Ectodermal cell (in vitro differentiated cells): ENCODE results near the gene NYAP1.
"Not testable (repeated sequence)": the region's sequence is repeated elsewhere in the genome, so short reads cannot be mapped to it uniquely, and the experiment has no call there.

ENCODE experiments used
- H3K27ac ChIP-seq: 2 replicates; pipeline ENCODE4 v1.7.0; 2013; ENCODE audit warnings: mild to moderate bottlenecking, low read depth, low read length; ENCODE audit not compliant: insufficient read depth, poor library complexity, severe bottlenecking
- H3K27me3 ChIP-seq: 2 replicates; pipeline ENCODE4 v1.7.0; 2013; ENCODE audit warnings: mild to moderate bottlenecking, low read length; ENCODE audit not compliant: insufficient read depth, control insufficient read depth, poor library complexity, severe bottlenecking
- H3K36me3 ChIP-seq: one replicate; pipeline ENCODE4 v1.7.0; 2013; ENCODE audit warnings: low read length; ENCODE audit not compliant: control insufficient read depth, insufficient read depth
- H3K4me1 ChIP-seq: one replicate; pipeline ENCODE4 v1.7.0; 2013; ENCODE audit warnings: low read length; ENCODE audit not compliant: control insufficient read depth, insufficient read depth
- H3K4me3 ChIP-seq: 2 replicates; pipeline ENCODE4 v1.7.0; 2013; ENCODE audit warnings: low read depth, low read length, control low read depth; ENCODE audit not compliant: insufficient read depth
- H3K9me3 ChIP-seq: 2 replicates; pipeline ENCODE4 v1.7.0; 2013; ENCODE audit warnings: mild to moderate bottlenecking, low read length, moderate library complexity; ENCODE audit not compliant: control insufficient read depth
- WGBS, 2 experiments: methylation state at CpG; one replicate each; pipeline ENCODE4 v1.1.7; 2013; ENCODE audit warnings: missing lambda C conversion rate in 2 of 2; 5-methylcytosine and 5-hydroxymethylcytosine counted together

Gene NYAP1

GRCh38 chr7:100443096-100443840 lies 40.5 kb upstream of the NYAP1 start:
- no peaks in the 10 kb centered on the region for H3K36me3 ChIP-seq
- 92 to 94% methylated on average over 9 of the region's 9 CpGs for WGBS, 2 experiments
- no peaks in the 10 kb centered on the region for H3K9me3 ChIP-seq
- peaks cover 3% of the 10 kb centered on the region for H3K4me1 ChIP-seq
- H3K27me3 ChIP-seq, result no peaks in the 10 kb centered on the region
- no peak overlapping the region for H3K4me3 ChIP-seq
- H3K27ac ChIP-seq, result no peak overlapping the region

- H3K4me1 ChIP-seq, result peaks cover 3% of the 10 kb centered on the region
- 66 to 70% methylated on average over 14 of the region's 14 CpGs for WGBS, 2 experiments
- H3K27me3 ChIP-seq, result no peaks in the 10 kb centered on the region
- no peaks in the 10 kb centered on the region for H3K9me3 ChIP-seq
- H3K36me3 ChIP-seq, result no peaks in the 10 kb centered on the region
- H3K27ac ChIP-seq, result no peak overlapping the region
- H3K4me3 ChIP-seq, result no peak overlapping the region
Measured at GRCh38 chr7:100444311-100445278, 39.1 kb upstream of the NYAP1 start.

DNA sequence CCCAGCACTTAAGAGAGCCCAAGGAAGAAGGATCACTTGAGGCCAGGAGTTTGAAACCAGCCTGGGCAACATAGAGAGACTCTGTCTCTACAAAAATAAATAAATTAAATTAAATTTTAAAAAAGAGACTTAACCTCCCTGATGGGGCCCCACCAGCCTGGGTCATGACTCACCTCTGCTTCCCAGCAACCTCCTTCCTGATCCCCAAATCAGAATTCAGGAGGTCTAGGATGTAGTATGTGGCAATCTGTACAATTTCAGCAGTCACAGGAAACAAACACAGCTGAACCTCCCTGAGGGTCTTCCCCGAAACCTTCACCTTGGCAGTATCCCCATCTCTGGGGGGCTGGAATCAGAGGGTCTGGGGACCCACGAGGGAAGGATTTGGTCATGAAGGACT lies 37.7 kb upstream of the NYAP1 start:
- H3K4me1 ChIP-seq, result peaks cover 3% of the 10 kb centered on the region
- H3K36me3 ChIP-seq, result no peaks in the 10 kb centered on the region
- H3K9me3 ChIP-seq, result no peaks in the 10 kb centered on the region
- WGBS, 2 experiments, result 90 to 92% methylated on average over 2 of the region's 2 CpGs
- H3K27ac ChIP-seq, result no peak overlapping the region
- no peaks in the 10 kb centered on the region for H3K27me3 ChIP-seq
- no peak overlapping the region for H3K4me3 ChIP-seq

DNA sequence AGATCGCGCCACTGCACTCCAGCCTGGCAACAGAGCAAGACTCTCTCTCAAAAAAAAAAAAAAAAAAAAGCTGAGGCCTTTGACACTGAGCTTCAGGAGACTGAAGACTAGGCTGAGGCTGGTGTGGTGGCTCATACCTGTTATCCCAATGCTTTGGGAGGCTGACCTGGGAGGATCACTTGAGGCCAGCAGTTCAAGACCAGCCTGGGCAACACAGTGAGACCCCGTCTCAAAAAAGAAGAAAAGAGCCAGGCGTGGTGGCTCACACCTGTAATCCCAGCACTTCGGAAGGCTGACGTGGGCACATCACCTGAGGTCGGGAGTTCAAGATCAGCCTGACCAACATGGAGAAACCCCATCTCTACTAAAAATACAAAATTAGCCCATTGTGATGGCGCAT lies 36.4 kb upstream of the NYAP1 start:
- 80 to 89% methylated on average over 8 of the region's 8 CpGs for WGBS, 2 experiments
- not testable (repeated sequence) for H3K9me3 ChIP-seq, H3K4me1 ChIP-seq, H3K27ac ChIP-seq, H3K36me3 ChIP-seq, H3K27me3 ChIP-seq, H3K4me3 ChIP-seq

DNA sequence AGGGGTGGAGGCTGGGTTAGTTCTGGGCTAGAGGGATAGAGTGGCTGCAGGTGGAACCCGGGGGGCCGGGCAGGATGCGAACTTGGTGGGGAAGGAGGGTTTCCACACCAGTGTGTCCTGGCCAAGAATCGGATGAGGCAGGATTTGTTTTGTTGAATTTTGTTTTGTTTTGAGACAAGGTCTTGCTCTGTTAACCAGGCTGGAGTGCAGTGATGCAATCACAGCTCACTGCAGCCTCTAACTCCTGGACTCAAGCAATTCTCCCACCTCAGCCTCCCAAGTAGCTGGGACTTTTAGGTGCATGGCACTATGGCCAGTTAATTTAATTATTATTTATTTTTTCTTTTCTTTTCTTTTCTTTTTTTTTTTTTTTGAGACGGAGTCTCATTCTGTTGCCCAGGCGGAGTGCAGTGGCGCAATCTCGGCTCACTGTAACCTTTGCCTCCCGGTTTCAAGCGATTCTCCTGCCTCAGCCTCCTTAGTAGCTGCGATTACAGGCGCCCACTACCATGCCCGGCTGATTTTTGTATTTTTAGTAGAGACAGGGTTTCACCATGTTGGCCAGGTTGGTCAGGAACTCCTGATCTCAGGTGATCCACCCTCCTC lies 34.4 kb upstream of the NYAP1 start:
- H3K27ac ChIP-seq, result no peak overlapping the region
- no peak overlapping the region for H3K4me3 ChIP-seq
- H3K36me3 ChIP-seq, result no peaks in the 10 kb centered on the region
- H3K27me3 ChIP-seq, result no peaks in the 10 kb centered on the region
- H3K4me1 ChIP-seq, result peaks cover 3% of the 10 kb centered on the region
- WGBS, 2 experiments, result 91 to 94% methylated on average over 13 of the region's 13 CpGs
- H3K9me3 ChIP-seq, result no peaks in the 10 kb centered on the region

GRCh38 chr7:100452513-100452912 lies 31.2 kb upstream of the NYAP1 start:
- no peaks in the 10 kb centered on the region for H3K36me3 ChIP-seq
- no peak overlapping the region for H3K4me3 ChIP-seq
- WGBS, 2 experiments, result 94 to 95% methylated on average over 3 of the region's 3 CpGs
- H3K9me3 ChIP-seq, result no peaks in the 10 kb centered on the region
- no peaks in the 10 kb centered on the region for H3K4me1 ChIP-seq
- H3K27me3 ChIP-seq, result no peaks in the 10 kb centered on the region
- no peak overlapping the region for H3K27ac ChIP-seq

DNA sequence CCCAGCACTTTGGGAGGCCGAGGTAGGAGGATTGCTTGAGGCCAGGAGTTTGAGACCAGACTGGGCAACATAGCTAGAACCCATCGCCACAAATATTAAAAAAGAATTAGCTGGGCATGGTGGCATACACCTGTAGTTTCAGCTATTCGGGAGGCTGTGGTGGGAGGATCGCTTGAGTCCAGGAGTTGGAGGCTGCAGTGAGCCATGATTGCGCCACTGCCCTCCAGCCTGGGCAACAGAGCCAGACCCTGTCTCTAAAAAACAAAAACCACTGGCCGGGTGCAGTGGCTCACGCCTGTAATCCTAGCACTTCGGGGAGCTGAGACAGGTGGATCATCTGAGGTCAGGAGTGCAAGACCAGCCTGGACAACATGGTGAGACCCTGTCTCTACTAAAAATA lies 29.9 kb upstream of the NYAP1 start:
- not testable (repeated sequence) for H3K9me3 ChIP-seq, H3K27ac ChIP-seq
- 93% methylated on average over 8 of the region's 8 CpGs for WGBS, 2 experiments

GRCh38 chr7:100455206-100455605 lies 28.5 kb upstream of the NYAP1 start:
- Histone ChIP-seq H3K4me1 (no peaks in the 10 kb centered on the region), H3K27me3 (no peaks in the 10 kb centered on the region), H3K36me3 (no peaks in the 10 kb centered on the region), H3K27ac (no peak overlapping the region), H3K4me3 (no peak overlapping the region), H3K9me3 (no peaks in the 10 kb centered on the region)
- 78 to 97% methylated on average over 3 of the region's 3 CpGs for WGBS, 2 experiments

More for the DNA sequence above, 29.9 kb upstream of the NYAP1 start:
- not testable (repeated sequence) for H3K4me1 ChIP-seq, H3K4me3 ChIP-seq, H3K27me3 ChIP-seq, H3K36me3 ChIP-seq

GRCh38 chr7:100456562-100456961 lies 27.2 kb upstream of the NYAP1 start:
- Histone ChIP-seq H3K9me3 (no peaks in the 10 kb centered on the region), H3K27ac (no peak overlapping the region), H3K36me3 (no peaks in the 10 kb centered on the region), H3K4me1 (no peaks in the 10 kb centered on the region), H3K4me3 (no peak overlapping the region), H3K27me3 (no peaks in the 10 kb centered on the region)
- WGBS, 2 experiments, result 91 to 93% methylated on average over 14 of the region's 14 CpGs

- Histone ChIP-seq H3K4me3 (no peak overlapping the region), H3K27ac (no peak overlapping the region), H3K27me3 (no peaks in the 10 kb centered on the region), H3K36me3 (no peaks in the 10 kb centered on the region), H3K4me1 (no peaks in the 10 kb centered on the region), H3K9me3 (no peaks in the 10 kb centered on the region)
- WGBS, 2 experiments, result 93 to 96% methylated on average over 6 of the region's 6 CpGs
Measured at GRCh38 chr7:100457033-100457432, 26.7 kb upstream of the NYAP1 start.
